GM23338 (cell line): Measurements from ENCODE around the gene MAPKAPK2. TPM values are rescaled to one million over a fixed set of nuclear protein-coding genes. Genes with fewer than 3 reads are reported as not detected.

Experiments
- ATAC-seq: fragments of 200-7000 bp; cut with Tn5 transposase; 3 replicates; pipeline ENCODE4 v1.9.1; 2020
- DNase-seq: peaks from one replicate; pipeline ENCODE4 v3.0.0-alpha.2; 2015; ENCODE audit warnings: low spot score
- H2AFZ ChIP-seq: fragments of 200-600 bp; sonication (generic); 2 replicates; pipeline ENCODE4 v1.8.0; 2016; ENCODE audit warnings: antibody characterized with exemption, mild to moderate bottlenecking, moderate library complexity
- H3F3A ChIP-seq: fragments of 200-600 bp; sonication (generic); replicated peaks from 2 replicates; pipeline ENCODE4 v1.8.0; 2017; ENCODE audit warnings: antibody characterized with exemption, mixed run types, low read depth
- H3K27ac ChIP-seq: fragments of 200-600 bp; sonication (generic); 2 replicates; pipeline ENCODE4 v1.6.1; 2016; ENCODE audit warnings: low read depth
- H3K27me3 ChIP-seq: fragments of 200-600 bp; sonication (generic); 2 replicates; pipeline ENCODE4 v1.8.0; 2016; ENCODE audit warnings: mild to moderate bottlenecking, mixed run types, moderate library complexity; ENCODE audit not compliant: insufficient read depth
- H3K36me3 ChIP-seq: fragments of 200-600 bp; sonication (generic); 2 replicates; pipeline ENCODE4 v1.8.0; 2016; ENCODE audit warnings: mild to moderate bottlenecking; ENCODE audit not compliant: insufficient read depth
- H3K4me1 ChIP-seq: fragments of 200-600 bp; sonication (generic); 2 replicates; pipeline ENCODE4 v1.8.0; 2016; ENCODE audit warnings: mild to moderate bottlenecking, moderate library complexity; ENCODE audit not compliant: insufficient read depth
- H3K4me2 ChIP-seq: fragments of 200-600 bp; sonication (generic); 2 replicates; pipeline ENCODE4 v1.7.1; 2017; ENCODE audit warnings: mixed run types
- H3K4me3 ChIP-seq: fragments of 200-600 bp; sonication (generic); 2 replicates; pipeline ENCODE4 v1.6.1; 2016; ENCODE audit warnings: mixed run types
- H3K79me2 ChIP-seq: fragments of 200-600 bp; sonication (generic); replicated peaks from 2 replicates; pipeline ENCODE4 v1.8.0; 2017; ENCODE audit warnings: mild to moderate bottlenecking; ENCODE audit not compliant: insufficient read depth
- H3K9me2 ChIP-seq: fragments of 200-600 bp; sonication (generic); 2 replicates; pipeline ENCODE4 v1.8.0; 2017; ENCODE audit not compliant: insufficient read depth
- H4K20me1 ChIP-seq: fragments of 200-600 bp; sonication (generic); replicated peaks from 2 replicates; pipeline ENCODE4 v1.8.0; 2017; ENCODE audit warnings: mild to moderate bottlenecking; ENCODE audit not compliant: insufficient read depth
- H3K27ac Mint-ChIP-seq: 2 replicates; pipeline ENCODE4 v1.8.0; 2020; ENCODE audit warnings: inconsistent platforms, mild to moderate bottlenecking, moderate library complexity, mixed read lengths
- H3K27me3 Mint-ChIP-seq: 3 replicates; pipeline ENCODE4 v1.8.0; 2022; ENCODE audit warnings: low read depth, mild to moderate bottlenecking, moderate library complexity, mixed read lengths, inconsistent platforms; ENCODE audit not compliant: insufficient read depth, poor library complexity
- H3K36me3 Mint-ChIP-seq: 3 replicates; pipeline ENCODE4 v1.8.0; 2021; ENCODE audit warnings: low read depth, mild to moderate bottlenecking, inconsistent platforms, moderate library complexity, mixed read lengths
- H3K4me1 Mint-ChIP-seq: 3 replicates; pipeline ENCODE4 v1.8.0; 2020; ENCODE audit warnings: mild to moderate bottlenecking, inconsistent platforms, mixed read lengths
- H3K4me3 Mint-ChIP-seq: 3 replicates; pipeline ENCODE4 v1.8.0; 2021; ENCODE audit warnings: moderate library complexity, mild to moderate bottlenecking, inconsistent platforms, mixed read lengths
- H3K9me3 Mint-ChIP-seq: 3 replicates; pipeline ENCODE4 v1.8.0; 2020; ENCODE audit warnings: moderate library complexity, mild to moderate bottlenecking, inconsistent platforms, mixed read lengths
- CTCF ChIP-seq, 2 experiments: fragments of 200-600 bp in 1 of 2; sonication (generic) in 1 of 2; conservative IDR thresholded peaks; 2 replicates each; pipeline versions ENCODE4 v1.5.1 to v1.6.1; 2016 to 2017; ENCODE audit warnings: antibody characterized with exemption in 2 of 2, low read depth in 2 of 2, mild to moderate bottlenecking in 2 of 2, moderate library complexity in 1 of 2
- JUNB ChIP-seq: IDR thresholded peaks from one replicate; pipeline ENCODE4 v1.6.1; 2016; ENCODE audit warnings: antibody characterized with exemption; ENCODE audit not compliant: unreplicated experiment
- NANOG ChIP-seq: IDR thresholded peaks from 2 replicates; pipeline ENCODE4 v1.6.1; 2016; ENCODE audit warnings: antibody characterized with exemption, borderline replicate concordance
- POLR2AphosphoS5 ChIP-seq: IDR thresholded peaks from 2 replicates; pipeline ENCODE4 v1.6.1; 2016; ENCODE audit warnings: antibody characterized with exemption, low read depth
- ZNF462 ChIP-seq: fragments of 250-450 bp; sonication (Bioruptor Pico); IDR thresholded peaks from 2 replicates; pipeline ENCODE4 v1.5.0; 2020; ENCODE audit warnings: mild to moderate bottlenecking, moderate library complexity
- polyA plus RNA-seq: library from polyadenylated mRNA; unstranded; fragments of >200 nt; fragmentation: Nextera tagmentation; extraction: Ambion mirVana; gene quantifications from 2 replicates; pipeline ENCODE4 v1.2.1, GENCODE V29; 2016
- total RNA-seq: library from RNA; depleted of rRNA; stranded (reverse); fragments of >200 nt; shearing (Covaris generic); gene quantifications from 2 replicates; pipeline ENCODE4 v1.2.3, GENCODE V29; 2014

Gene MAPKAPK2
- total and polyA plus RNA-seq, 2 experiments from 2014 or later, result 10.1 to 30.4 TPM

GRCh38 chr1:206693592-206693991, 8.9 kb downstream of the MAPKAPK2 start:
- Mint-ChIP-seq H3K27ac (no peak overlapping the region), H3K27me3 (peaks cover 13% of the 10 kb centered on the region), H3K9me3 (no peaks in the 10 kb centered on the region), H3K4me1 (peaks cover 73% of the 10 kb centered on the region), H3K36me3 (peaks cover 5% of the 10 kb centered on the region), H3K4me3 (no peak overlapping the region)
- H3K36me3 ChIP-seq, result no peaks in the 10 kb centered on the region
- H4K20me1 ChIP-seq, result peaks cover 69% of the 10 kb centered on the region
- peaks cover 4% of the 10 kb centered on the region; the same call in 1 of the 2 replicates for H3F3A ChIP-seq
- H3K27me3 ChIP-seq, result no peaks in the 10 kb centered on the region
- H3K27ac ChIP-seq, result no peak overlapping the region
- H3K4me3 ChIP-seq, result no peak overlapping the region
- no peak overlapping the region for H2AFZ ChIP-seq
- peaks cover 32% of the 10 kb centered on the region for H3K4me1 ChIP-seq
- peak overlapping the region; percentile 51; the same call in 1 of the 2 replicates for H3K4me2 ChIP-seq
- ATAC-seq, result no peak
- no peak for DNase-seq
- H3K9me2 ChIP-seq, result no peaks in the 10 kb centered on the region
- TF ChIP-seq NANOG (no peak), JUNB (no peak), POLR2AphosphoS5 (no peak), ZNF462 (CRISPR knock-in tag) (no peak), CTCF (conservative IDR thresholded peaks at IDR 0.05; ENCODE audit: low read depth in 2 of 2) (no peak)
- peaks cover 90% of the 10 kb centered on the region for H3K79me2 ChIP-seq
